ENCODE data around the gene SSMEM1.
"Not testable (repeated sequence)": the region's sequence is repeated elsewhere in the genome, so short reads cannot be mapped to it uniquely, and the experiment has no call there.

Gene SSMEM1

GRCh38 chr7:130240240-130240639 is 32.6 kb downstream of the SSMEM1 start:
- no peak for TF ChIP-seq CTCF (IDR thresholded peaks at IDR 0.05; ENCODE audit: control extremely low read depth, extremely low read depth, low read depth, missing control alignments)
- ChIA-PET POLR2A (no interaction called here), CTCF (interaction anchor here (1.2 to 3.5 kb wide), 7 partner anchors 10 to 249 kb away, joined by 3 to 12 read pairs (median 4); no protein-coding TSS in a partner anchor)
- no peak for DNase-seq (ENCODE audit: extremely low spot score)

GRCh38 chr7:130242198-130243014 is 34.7 kb downstream of the SSMEM1 start:
- peak; percentile 78 for TF ChIP-seq CTCF (IDR thresholded peaks at IDR 0.05; ENCODE audit: control extremely low read depth, extremely low read depth, low read depth, missing control alignments)
- peak; percentile 48 for DNase-seq (ENCODE audit: extremely low spot score)
- POLR2A ChIA-PET, result no interaction called here
- CTCF ChIA-PET, result interaction anchor here (0.7 to 3.5 kb wide), 11 partner anchors 9 to 516 kb away, joined by 3 to 12 read pairs (median 4); no protein-coding TSS in a partner anchor

- POLR2A ChIA-PET; DNase-seq (ENCODE audit: extremely low spot score): not testable (repeated sequence)
- CTCF ChIA-PET, result interaction anchor here (0.8 to 2.2 kb wide), 9 partner anchors 8 to 514 kb away, joined by 3 to 9 read pairs (median 4); partner anchors contain the start of gene TMEM209
Measured at GRCh38 chr7:130243486-130243885, 35.8 kb downstream of the SSMEM1 start.

- CTCF ChIA-PET, result interaction anchor here (0.9 to 1.5 kb wide), 5 partner anchors 10 to 476 kb away, joined by 3 to 5 read pairs (median 3); no protein-coding TSS in a partner anchor
- DNase-seq (ENCODE audit: extremely low spot score); POLR2A ChIA-PET: not testable (repeated sequence)
Measured at GRCh38 chr7:130246491-130246890, 38.8 kb downstream of the SSMEM1 start.

GRCh38 chr7:130248842-130249241 is 41.2 kb downstream of the SSMEM1 start:
- POLR2A ChIA-PET; CTCF ChIA-PET; DNase-seq (ENCODE audit: extremely low spot score): not testable (repeated sequence)

GRCh38 chr7:130249626-130250025 is 42.0 kb downstream of the SSMEM1 start:
- POLR2A ChIA-PET; DNase-seq (ENCODE audit: extremely low spot score); CTCF ChIA-PET: not testable (repeated sequence)

- CTCF ChIA-PET, result interaction anchor here (1.4 kb wide), 1 partner anchor 11 kb away, joined by 4 read pairs; no protein-coding TSS in a partner anchor
- POLR2A ChIA-PET, result no interaction called here
- no peak for DNase-seq (ENCODE audit: extremely low spot score)
- TF ChIP-seq CTCF (IDR thresholded peaks at IDR 0.05; ENCODE audit: control extremely low read depth, extremely low read depth, low read depth, missing control alignments), result no peak
Measured at GRCh38 chr7:130254555-130254954, 46.9 kb downstream of the SSMEM1 start.

- no peak for DNase-seq (ENCODE audit: extremely low spot score)
- ChIA-PET POLR2A (no interaction called here), CTCF (interaction anchor here (1.2 to 1.6 kb wide), 2 partner anchors 32 to 501 kb away, joined by 3 read pairs; no protein-coding TSS in a partner anchor)
Measured at GRCh38 chr7:130256704-130257103, 49.0 kb downstream of the SSMEM1 start.

More at GRCh38 chr7:130256704-130257103, 49.0 kb downstream of the SSMEM1 start:
- TF ChIP-seq CTCF (IDR thresholded peaks at IDR 0.05; ENCODE audit: control extremely low read depth, extremely low read depth, low read depth, missing control alignments), result no peak
